ENCODE measurements around the gene HELB.

HELB gene

DNA sequence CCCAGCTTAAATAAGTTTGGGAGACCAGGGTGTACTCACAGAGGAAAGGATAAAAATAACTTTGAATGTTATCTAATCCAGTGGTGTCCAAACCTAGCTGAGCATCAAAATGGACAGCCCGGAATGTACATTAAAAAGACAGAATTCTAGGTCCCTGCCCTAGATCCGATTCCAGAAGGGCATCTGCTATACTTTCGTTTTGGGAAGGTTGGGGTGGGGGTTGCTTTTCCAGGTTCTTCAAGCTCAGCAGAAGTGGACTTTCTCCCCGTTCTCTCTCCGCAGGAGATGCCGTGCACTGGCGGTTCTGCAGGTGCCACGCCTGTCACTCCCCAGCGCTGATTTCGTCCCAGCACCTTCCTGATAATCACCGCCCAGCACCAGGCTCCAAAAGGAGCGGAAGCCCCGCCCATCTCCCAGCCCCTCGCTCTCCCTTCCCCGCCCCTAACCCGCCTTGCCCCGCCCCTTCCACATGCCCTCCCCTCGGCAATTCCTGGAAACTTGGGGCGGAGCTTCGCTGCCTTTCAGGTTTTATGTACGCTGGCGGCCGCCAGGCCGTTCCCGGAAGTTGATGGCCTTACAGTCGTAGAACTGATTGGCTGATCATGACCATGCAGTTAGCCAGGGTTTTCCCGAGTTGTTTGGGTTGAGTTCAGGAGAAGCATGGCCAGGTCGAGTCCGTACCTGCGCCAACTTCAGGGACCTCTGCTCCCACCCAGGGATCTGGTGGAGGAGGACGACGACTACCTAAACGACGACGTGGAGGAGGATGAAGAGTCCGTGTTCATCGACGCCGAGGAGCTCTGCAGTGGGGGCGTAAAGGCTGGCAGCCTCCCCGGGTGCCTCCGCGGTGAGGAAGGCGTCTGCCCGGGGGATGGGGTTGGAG, at the start of gene HELB:
Gene HELB (plus strand): TSS at position 550 of the 883 bp plus-strand sequence. CDS start 111 bp downstream, at position 661.
- Histone ChIP-seq H3K27me3 (ENCODE audit: low read depth, low read length) (peaks cover 16% of the 10 kb centered on the region), H3K79me2 (ENCODE audit: low read length) (no peaks in the 10 kb centered on the region), H3K9ac (ENCODE audit: low read length) (peak within 1 kb of the TSS; percentile 72), H3K9me3 (ENCODE audit: insufficient read depth, low read length) (no peaks in the 10 kb centered on the region), H4K20me1 (ENCODE audit: insufficient read depth, low read length) (no peaks in the 10 kb centered on the region), H3K27ac (ENCODE audit: low read length) (peak within 1 kb of the TSS; percentile 22; the same call in 1 of the 2 replicates), H2AFZ (ENCODE audit: low read depth, low read length) (peak within 1 kb of the TSS; percentile 73), H3K4me1 (ENCODE audit: low read length) (peaks cover 7% of the 10 kb centered on the region; the same call in 1 of the 2 replicates), H3K4me2 (ENCODE audit: low read length) (peak within 1 kb of the TSS; percentile 73), H3K36me3 (replicated peaks; ENCODE audit: low read depth, low read length) (no peaks in the 10 kb centered on the region), H3K4me3 (ENCODE audit: low read length) (peak within 1 kb of the TSS; percentile 89)
- TF ChIP-seq EZH2phosphoT487 (IDR thresholded peaks at IDR 0.05; ENCODE audit: low read depth), result no peak
- TF ChIP-seq, protein P1, sequence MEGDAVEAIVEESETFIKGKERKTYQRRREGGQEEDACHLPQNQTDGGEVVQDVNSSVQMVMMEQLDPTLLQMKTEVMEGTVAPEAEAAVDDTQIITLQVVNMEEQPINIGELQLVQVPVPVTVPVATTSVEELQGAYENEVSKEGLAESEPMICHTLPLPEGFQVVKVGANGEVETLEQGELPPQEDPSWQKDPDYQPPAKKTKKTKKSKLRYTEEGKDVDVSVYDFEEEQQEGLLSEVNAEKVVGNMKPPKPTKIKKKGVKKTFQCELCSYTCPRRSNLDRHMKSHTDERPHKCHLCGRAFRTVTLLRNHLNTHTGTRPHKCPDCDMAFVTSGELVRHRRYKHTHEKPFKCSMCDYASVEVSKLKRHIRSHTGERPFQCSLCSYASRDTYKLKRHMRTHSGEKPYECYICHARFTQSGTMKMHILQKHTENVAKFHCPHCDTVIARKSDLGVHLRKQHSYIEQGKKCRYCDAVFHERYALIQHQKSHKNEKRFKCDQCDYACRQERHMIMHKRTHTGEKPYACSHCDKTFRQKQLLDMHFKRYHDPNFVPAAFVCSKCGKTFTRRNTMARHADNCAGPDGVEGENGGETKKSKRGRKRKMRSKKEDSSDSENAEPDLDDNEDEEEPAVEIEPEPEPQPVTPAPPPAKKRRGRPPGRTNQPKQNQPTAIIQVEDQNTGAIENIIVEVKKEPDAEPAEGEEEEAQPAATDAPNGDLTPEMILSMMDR (IDR thresholded peaks at IDR 0.05; ENCODE audit: low read depth, low read length), result no peak

DNA sequence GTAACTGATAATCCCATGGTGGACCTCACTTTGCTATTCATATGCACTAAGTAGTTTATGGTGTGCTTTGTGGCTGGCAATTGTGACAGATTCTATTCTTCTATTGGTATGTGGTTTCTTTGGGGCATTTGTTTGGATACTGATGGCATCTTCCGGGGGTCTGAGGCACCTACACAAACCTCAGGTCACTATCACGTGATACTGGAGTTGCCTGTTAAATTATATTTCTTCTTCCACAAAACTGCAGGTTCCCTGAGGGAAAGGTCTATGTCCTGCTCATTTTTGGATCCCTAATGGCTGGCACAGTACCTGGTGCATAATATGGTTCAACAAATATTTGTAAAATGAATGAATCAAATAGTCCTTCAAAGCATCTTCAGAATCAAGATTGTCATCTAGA, 49.5 kb upstream of the HELB start:
- Histone ChIP-seq H3K79me2 (ENCODE audit: low read length) (no peaks in the 10 kb centered on the region), H3K27ac (ENCODE audit: low read length) (no peak overlapping the region), H3K9me3 (ENCODE audit: insufficient read depth, low read length) (no peaks in the 10 kb centered on the region), H3K36me3 (replicated peaks; ENCODE audit: low read depth, low read length) (no peaks in the 10 kb centered on the region), H3K4me1 (ENCODE audit: low read length) (no peaks in the 10 kb centered on the region), H3K4me3 (ENCODE audit: low read length) (no peak overlapping the region), H4K20me1 (ENCODE audit: insufficient read depth, low read length) (no peaks in the 10 kb centered on the region), H3K4me2 (ENCODE audit: low read length) (no peak overlapping the region), H2AFZ (ENCODE audit: low read depth, low read length) (no peak overlapping the region), H3K9ac (ENCODE audit: low read length) (no peak overlapping the region), H3K27me3 (ENCODE audit: low read depth, low read length) (peaks cover 23% of the 10 kb centered on the region)
- TF ChIP-seq EZH2phosphoT487 (IDR thresholded peaks at IDR 0.05; ENCODE audit: low read depth), result no peak
- TF ChIP-seq, protein P1 (IDR thresholded peaks at IDR 0.05; ENCODE audit: low read depth, low read length), result no peak

GRCh38 chr12:66255737-66256136, 46.6 kb upstream of the HELB start:
- Histone ChIP-seq H2AFZ (ENCODE audit: low read depth, low read length) (no peak overlapping the region), H3K4me1 (ENCODE audit: low read length) (no peaks in the 10 kb centered on the region), H3K4me2 (ENCODE audit: low read length) (no peak overlapping the region), H3K9ac (ENCODE audit: low read length) (no peak overlapping the region), H3K9me3 (ENCODE audit: insufficient read depth, low read length) (no peaks in the 10 kb centered on the region), H3K27me3 (ENCODE audit: low read depth, low read length) (peaks cover 23% of the 10 kb centered on the region), H3K79me2 (ENCODE audit: low read length) (no peaks in the 10 kb centered on the region), H3K4me3 (ENCODE audit: low read length) (no peak overlapping the region), H3K36me3 (replicated peaks; ENCODE audit: low read depth, low read length) (no peaks in the 10 kb centered on the region), H4K20me1 (ENCODE audit: insufficient read depth, low read length) (no peaks in the 10 kb centered on the region), H3K27ac (ENCODE audit: low read length) (no peak overlapping the region)
- no peak for TF ChIP-seq EZH2phosphoT487 (IDR thresholded peaks at IDR 0.05; ENCODE audit: low read depth)
- TF ChIP-seq, protein P1 (IDR thresholded peaks at IDR 0.05; ENCODE audit: low read depth, low read length), result no peak

- Histone ChIP-seq H3K9ac (ENCODE audit: low read length) (no peak overlapping the region), H3K4me2 (ENCODE audit: low read length) (no peak overlapping the region)
- TF ChIP-seq, protein P1 (IDR thresholded peaks at IDR 0.05; ENCODE audit: low read depth, low read length), result no peak
- no peak for TF ChIP-seq EZH2phosphoT487 (IDR thresholded peaks at IDR 0.05; ENCODE audit: low read depth)
Measured at GRCh38 chr12:66258011-66258410, 44.3 kb upstream of the HELB start.

More at GRCh38 chr12:66258011-66258410, 44.3 kb upstream of the HELB start:
- Histone ChIP-seq H3K79me2 (ENCODE audit: low read length) (no peaks in the 10 kb centered on the region), H3K27me3 (ENCODE audit: low read depth, low read length) (peaks cover 15% of the 10 kb centered on the region), H3K36me3 (replicated peaks; ENCODE audit: low read depth, low read length) (no peaks in the 10 kb centered on the region), H3K4me1 (ENCODE audit: low read length) (no peaks in the 10 kb centered on the region), H3K4me3 (ENCODE audit: low read length) (no peak overlapping the region), H2AFZ (ENCODE audit: low read depth, low read length) (no peak overlapping the region), H3K9me3 (ENCODE audit: insufficient read depth, low read length) (no peaks in the 10 kb centered on the region), H3K27ac (ENCODE audit: low read length) (no peak overlapping the region), H4K20me1 (ENCODE audit: insufficient read depth, low read length) (no peaks in the 10 kb centered on the region)

Data from OCI-LY3 (cell line).